GM19467 (cell line): ENCODE data around the gene DUOXA2.
"Not testable (repeated sequence)": the region's sequence is repeated elsewhere in the genome, so short reads cannot be mapped to it uniquely, and the experiment has no call there.

ENCODE experiments used
- ATAC-seq: cut with Tn5 transposase; IDR thresholded peaks from one replicate; pipeline ENCODE4 v1.9.1; 2021; ENCODE audit warnings: mild to moderate bottlenecking, moderate library complexity; ENCODE audit not compliant: unreplicated experiment

DUOXA2 gene

DNA sequence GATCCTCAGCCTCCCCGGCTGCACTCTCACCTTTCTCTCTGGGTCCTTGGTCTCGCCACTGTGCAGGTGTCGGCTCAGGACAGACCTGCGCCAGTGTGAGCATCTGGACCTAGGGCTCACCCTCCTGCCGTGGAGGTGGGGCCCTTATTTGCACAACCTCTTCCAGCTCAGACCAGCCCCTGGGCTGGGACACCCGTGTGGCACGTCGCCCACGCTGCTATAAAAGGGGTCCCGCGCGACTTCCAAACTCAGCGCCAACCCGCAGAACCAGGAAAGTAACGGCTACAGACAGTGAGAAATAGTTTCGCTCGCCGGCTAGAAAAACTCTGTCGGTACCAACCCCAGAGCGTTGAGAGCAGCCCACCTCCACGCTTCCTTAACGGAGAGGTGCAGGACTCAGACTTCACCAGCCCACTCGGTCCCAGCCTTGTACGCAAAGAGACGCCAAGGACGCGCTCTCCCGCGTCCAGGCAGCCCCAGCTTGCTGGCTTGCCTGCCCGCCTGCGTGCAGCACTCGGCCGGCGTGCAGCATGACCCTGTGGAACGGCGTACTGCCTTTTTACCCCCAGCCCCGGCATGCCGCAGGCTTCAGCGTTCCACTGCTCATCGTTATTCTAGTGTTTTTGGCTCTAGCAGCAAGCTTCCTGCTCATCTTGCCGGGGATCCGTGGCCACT, at the start of gene DUOXA2, which contains the start of gene DUOX2:
Gene DUOXA2 (plus strand): TSS at position 251 of the 675 bp plus-strand sequence. CDS start 280 bp downstream, at position 531.
Gene DUOX2 (minus strand): TSS at position 97 of the 675 bp plus-strand sequence. CDS start 761 bp downstream, outside the sequence.
- ATAC-seq: no peak

DNA sequence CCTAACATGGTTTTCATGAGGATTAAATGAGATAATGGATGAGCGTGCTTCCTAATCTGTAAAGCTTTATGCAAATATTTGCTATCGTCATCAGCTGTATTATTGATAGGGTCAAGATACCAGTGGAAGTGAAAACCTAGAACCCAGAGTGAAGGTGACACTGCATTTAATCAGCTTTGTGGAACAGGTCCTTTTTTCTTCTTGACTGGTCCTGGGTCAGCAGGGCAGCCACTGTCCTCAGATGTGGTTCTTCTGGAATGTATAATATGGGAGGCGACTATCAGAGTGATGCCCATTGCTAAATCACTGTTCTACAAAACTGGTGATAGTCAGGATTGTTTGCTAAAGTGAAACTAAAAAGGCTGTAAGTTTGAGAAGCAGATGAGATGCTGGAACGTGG, 49.7 kb upstream of the DUOXA2 start:
- ATAC-seq: no peak

DNA sequence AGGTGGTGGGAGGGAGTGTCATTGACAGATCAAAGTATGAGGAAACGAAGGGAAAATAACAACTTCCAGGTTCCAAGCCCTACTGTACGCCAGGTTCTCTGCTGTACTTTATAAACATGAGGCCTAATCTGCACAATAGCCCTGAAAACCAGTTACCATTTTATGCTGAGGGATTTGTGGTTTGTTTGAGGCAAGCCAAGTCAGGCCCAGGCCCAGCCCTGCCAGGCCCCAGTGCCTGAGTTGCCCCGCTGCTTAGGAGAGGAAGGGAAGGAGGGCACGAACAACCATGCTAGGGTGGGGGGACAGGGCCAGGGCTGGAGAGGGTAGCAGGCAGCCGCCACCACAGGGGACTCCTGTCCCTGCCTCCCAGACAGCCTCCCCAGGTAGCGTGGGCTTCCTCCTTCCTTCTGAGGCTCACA, 44.2 kb upstream of the DUOXA2 start:
- not testable (repeated sequence) for ATAC-seq

DNA sequence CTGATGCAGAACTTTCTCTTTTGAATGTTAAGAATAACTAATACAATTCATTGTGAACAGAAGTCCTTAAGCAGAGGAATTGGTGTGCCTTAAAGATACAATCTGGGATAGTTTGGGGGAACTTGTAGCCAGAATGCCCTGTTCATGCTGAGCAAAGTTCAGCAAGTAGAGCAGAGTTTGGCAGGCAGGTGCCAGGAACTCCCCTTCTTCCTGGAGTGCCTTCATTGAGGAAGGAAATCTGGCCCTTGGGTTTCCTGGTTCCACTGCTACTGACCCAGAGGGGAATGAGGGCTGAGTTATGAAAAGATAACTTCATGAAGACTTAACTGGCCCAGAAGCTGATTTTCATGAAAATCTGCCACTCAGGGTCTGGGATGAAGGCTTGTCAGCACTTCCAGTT, 40.5 kb upstream of the DUOXA2 start:
- not testable (repeated sequence) for ATAC-seq

DNA sequence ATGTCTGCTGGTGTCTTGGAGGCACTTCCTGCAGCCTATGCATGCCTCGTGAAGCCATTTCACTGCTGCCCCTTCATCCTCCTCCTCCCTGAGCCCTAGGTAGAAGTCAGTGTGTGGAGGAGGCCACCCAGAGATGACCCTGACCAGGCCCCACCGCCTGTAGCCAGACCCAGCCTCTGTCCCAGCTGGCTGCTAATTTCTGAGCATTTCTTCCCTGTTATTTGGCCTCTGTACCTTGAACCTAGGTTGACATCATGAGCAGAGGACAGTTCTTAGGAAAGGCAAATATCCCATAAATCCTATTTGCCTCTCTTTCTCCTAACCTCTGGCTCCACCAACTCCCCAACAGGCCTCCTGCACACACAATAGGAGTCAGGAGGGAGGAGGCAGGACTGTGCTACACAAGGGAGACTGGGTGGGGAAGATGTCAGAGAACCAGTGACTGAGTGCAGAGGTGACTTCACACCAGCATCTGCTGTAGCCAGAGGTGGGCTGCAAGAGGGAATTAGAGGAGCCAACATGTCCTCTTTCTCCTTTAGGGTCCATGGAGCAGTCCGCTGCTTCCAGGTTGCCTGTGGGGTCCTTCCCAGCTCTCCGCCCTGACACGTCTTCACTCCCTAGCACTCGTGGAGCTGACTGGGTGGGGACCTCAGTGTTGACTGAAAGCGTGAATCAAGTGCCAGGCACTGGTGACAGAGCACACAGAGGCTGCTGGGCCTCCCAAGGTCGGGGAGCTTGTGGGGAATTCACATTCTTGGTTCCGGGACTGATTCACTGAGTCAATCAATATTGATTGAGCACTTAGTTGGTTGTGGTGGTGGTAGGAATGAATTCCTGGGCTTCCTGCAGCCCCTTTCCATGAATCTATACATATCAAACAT, 38.4 kb upstream of the DUOXA2 start:
- ATAC-seq: not testable (repeated sequence)

DNA sequence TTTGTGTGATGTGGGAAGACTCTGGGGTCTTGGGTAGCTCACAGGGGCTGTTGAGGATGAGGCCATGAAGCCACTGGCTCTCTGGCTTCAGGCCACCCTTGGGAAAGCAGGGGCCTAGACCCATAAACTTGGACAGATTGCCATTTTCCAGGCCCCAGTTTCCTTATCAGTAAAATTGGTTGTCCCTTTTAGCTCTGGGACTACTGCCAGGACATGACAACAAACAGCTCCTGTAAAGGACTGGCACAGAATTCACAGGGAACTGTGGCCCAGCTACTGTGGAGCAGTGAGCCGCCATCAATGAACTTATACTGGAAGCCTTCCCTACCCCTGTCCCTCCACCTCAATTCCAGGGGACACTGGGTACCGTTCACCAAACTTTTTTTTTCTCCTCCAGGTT, 36.7 kb upstream of the DUOXA2 start:
- ATAC-seq: not testable (repeated sequence)

DNA sequence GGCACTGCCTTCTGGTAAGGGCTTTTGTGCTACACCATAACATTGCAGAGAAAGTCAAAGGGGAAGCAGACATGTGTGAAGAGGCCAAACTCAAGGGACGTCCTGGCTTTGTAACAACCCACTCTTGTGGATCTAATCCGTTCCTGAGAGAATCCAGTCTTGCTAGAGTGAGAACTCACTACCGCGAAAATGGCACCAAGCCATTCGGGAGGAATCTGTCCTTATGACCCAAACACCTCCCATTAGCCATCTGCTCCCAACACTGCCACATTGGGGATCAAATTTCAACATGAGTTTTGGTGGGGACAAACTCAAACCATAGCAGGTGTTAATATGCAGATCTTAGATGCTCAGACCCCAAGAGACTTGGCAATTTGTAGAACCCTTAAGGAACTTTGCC, 34.9 kb upstream of the DUOXA2 start:
- ATAC-seq: not testable (repeated sequence)

DNA sequence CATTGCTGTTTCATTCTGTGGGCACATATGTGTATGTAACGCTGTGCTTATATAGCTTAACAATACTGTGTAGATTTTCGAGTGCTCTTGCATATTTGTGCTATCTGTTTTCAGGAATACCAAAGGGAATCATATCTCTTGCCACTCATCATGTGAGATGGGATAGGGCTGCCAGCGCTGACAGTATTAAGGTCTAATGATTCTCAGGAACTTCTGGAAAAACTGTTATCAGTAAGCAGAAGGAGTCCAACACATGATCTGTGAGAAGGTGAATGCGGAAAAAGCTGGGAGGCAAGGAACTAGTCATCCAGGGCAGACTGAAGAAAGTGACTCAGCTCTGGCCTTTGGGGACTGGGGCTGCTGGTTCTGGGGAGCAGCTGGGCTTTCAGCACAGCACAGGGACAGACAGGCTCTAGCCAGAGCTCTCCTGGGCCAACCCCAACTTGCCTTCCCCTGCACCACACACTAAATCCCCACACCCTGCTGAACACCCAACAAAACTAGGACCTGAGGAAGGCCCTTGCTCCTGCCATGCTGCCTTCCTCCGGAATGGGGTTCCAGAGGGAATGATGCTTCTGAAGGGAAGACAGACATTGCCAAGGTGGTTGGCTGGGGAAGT, 34.4 kb upstream of the DUOXA2 start:
- ATAC-seq: not testable (repeated sequence)

DNA sequence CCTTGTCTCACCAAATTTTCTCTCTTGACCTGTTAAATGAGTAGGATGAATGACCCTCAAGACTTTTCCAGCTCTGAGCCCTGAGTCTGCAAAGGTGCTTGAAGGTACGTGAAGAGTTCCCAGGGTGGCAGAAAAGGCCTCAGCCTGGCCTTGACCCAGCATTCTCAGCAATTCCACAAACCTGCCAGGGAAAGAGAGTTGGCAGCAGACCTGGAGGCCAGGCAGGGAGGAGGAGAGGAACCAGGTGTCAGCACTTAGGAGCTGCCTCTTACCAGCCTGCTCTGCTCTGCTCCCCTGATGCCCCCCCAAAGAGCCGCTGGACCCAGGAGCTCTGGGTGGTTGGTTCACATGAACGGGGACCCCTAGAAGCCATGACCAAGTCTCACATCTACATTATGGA, 33.5 kb upstream of the DUOXA2 start:
- not testable (repeated sequence) for ATAC-seq

DNA sequence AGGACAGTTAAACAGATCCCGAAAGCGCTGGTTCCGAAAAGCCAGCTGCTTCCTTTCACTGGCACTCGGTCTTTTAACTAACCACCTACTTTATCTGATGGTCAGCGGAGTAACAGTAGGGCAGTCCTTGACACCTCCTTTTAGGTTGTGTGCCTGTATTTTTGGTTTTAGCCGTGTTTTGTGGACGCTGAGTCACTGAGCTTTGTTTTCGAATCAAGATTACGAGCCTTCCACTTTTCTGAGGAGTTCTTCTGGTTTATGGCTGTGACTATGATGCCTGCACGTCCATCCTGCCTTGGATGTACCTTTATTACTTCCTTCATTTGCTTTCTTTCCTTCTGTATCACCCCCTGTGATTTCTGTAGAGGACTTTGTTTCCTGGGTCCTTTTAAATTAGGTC, 31.7 kb upstream of the DUOXA2 start:
- not testable (repeated sequence) for ATAC-seq

DNA sequence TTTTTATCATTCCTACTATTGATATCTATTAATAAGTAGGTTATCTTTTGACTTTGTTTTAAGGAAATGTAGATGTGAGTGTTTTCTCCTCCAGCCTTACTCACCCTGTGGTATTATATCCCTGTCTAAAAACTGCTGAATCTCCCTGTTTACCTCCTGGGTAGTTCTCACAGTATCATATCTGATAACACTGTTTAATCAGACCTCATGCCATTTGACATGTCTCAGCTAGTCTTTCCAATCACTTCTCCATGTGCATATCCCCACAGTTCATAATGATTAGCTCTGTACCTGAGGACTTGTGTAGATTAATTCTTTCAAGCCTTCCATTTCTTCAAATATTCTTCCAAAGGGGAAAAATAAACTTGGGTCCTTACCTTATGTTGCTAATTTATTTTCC, 30.9 kb upstream of the DUOXA2 start:
- ATAC-seq: no peak

DNA sequence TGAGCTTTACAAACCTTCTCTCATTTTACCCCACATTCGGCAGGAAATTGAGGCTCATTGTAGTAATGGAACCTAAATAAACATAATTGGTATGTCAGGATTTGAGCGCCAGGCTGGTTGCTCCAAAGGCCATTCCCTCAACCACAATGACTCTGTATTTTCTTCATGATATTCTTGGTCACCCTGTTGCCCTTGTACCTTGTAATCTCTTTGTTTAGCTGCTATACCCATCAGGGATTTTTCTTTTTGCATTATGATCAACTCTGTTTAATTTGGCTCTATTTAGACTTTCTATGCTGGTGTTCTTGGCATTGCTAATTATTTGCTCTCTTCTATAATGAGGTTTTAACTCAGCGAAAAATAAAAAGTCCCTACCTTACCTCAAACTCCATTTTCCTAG, 30.0 kb upstream of the DUOXA2 start:
- no peak for ATAC-seq

DNA sequence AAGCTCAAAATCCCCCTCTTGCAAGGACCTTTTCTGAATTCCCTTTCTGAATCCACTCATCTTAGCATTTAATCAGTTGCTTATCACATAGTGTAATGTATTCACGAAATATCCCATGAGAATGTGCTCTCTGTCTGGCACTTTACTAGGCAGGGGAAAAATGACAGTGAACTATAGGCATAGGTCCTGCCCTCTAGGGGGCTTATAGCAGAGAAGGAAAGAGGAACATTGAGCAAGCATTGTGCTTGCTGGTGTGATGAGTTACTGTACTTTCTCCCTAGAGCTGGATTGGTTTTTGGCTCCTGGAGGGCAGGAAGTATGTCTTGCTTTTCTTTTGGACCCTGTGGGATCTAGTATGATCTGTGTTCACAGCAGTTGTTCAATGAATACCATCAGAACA, 26.6 kb upstream of the DUOXA2 start:
- ATAC-seq: no peak

DNA sequence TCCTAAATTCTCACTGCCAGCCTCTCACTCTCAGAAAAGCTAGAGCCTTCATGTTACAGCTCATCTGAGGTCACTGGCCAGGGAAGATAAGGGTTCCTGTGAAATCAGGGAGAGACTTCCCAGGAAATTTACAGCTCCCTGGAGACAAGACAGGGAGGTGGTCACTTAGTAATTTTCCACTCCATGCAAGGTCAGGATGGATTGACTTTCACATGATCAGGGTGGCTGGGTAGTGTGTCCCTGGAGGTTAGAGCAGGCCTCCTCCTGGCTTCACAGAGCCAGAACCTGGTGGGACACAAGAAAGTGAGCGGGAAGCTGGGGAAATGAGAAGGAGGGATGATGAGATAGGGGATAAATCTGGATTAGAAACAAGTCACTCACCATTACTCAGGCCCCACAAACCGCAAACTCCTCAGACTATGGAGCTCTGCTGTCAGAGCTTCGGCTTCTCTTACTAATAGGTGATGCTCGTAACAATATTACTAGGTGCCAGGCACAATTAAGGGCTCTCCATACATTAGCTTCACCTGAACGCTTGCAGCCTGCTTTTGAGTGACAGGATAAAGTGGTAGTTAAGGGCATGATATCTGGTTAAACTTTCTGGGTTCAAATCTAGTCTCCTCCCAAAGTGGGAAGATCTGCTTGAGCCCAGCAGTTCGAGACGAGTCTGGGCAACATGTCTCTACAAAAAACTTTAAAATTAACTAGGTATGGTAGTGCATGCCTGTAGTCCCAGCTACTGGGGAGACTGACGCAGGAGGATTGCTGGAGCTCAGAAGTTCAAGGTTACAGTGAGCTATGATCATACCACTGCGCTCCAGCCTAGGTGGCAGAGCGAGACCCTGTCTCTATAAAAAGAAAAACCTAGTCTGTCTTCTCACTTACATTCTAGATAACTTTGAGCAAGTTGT, 25.1 kb upstream of the DUOXA2 start:
- ATAC-seq: no peak

DNA sequence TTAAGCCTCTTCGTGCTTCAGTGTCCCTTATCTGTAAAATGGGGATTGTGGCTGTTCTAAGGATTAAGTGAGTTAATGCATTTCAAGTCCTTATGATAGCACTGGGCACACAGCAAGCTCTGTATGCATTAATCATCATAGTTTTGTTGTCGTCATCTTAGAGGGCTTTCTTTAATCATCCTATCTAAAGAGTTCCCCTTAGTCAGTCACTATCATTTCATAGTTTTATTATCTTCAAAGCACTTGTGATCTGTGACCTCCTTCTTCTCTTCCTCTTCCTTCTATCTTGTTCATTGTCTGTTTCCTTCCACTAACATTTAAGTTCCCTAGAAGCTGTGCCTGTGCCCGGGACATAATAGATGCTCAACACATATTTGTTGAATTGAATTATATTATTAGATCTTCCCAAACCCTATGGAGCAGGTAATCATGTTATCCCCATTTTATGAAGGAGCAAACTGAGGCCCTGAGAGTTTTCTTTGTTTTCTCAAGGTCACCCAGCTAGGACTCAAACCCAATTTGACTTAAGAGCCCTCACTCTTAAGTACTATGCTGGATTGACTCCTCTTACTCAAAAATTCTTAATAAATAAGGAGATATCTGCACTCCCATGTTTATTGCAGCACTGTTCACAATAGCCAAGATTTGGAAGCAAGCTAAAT, 24.3 kb upstream of the DUOXA2 start:
- ATAC-seq: no peak

DNA sequence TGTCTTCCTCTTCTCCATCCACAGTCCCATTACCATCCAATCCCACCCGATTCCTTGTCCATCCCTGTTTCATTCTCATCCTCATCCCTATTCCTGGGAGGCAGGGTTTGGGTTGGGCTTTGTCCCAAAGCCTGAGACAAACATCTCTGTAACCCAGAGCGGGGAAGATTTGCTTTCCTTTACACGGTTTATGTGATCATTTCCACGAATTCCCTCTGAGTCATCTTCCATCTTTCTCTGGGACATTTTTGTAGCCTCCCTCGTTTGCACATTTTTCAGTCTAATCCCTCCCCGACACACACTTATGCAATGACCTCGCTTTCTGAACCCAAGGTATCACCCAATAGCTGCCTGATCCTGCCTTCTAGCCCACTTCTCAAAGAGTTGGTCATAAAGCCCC, 23.0 kb upstream of the DUOXA2 start:
- ATAC-seq: no peak

DNA sequence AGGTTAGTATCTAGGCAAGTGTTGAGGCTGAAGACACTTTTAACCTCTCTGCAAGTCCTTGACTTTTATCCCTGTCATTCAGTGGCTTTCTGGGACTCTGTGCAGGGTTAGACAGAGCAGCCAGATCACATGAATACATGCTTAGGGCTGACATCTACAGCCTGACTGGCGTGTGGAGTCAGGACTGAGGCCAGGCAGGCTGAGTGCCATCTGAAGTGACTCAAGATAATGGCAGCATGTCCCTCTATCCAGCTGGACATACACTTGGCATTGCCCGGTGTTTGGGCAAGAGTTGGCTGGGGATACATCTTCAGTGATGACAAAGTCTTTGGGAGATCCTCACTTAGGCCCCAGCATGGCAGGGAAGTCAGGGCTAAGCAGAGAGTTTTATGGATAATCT, 22.6 kb upstream of the DUOXA2 start:
- no peak for ATAC-seq

DNA sequence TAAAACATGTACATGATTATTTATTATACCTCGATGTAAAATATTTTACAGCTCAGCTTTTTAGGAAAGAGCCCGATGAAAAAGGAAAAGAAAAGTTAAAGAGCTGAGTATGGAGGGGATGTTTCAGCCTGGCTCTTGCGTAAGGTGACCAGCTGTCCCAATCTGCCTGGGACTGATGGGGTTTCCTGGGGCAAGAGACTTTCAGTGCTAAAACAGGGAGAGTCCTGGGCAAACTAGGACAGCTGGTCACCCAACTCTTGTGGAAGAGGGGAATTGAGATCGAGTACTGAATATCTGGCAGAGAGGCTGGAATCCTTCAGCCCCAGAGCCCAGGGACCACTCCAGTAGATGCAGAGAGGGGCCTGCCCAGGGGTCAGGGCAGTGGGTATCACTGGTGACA, 21.1 kb upstream of the DUOXA2 start:
- ATAC-seq: no peak

DNA sequence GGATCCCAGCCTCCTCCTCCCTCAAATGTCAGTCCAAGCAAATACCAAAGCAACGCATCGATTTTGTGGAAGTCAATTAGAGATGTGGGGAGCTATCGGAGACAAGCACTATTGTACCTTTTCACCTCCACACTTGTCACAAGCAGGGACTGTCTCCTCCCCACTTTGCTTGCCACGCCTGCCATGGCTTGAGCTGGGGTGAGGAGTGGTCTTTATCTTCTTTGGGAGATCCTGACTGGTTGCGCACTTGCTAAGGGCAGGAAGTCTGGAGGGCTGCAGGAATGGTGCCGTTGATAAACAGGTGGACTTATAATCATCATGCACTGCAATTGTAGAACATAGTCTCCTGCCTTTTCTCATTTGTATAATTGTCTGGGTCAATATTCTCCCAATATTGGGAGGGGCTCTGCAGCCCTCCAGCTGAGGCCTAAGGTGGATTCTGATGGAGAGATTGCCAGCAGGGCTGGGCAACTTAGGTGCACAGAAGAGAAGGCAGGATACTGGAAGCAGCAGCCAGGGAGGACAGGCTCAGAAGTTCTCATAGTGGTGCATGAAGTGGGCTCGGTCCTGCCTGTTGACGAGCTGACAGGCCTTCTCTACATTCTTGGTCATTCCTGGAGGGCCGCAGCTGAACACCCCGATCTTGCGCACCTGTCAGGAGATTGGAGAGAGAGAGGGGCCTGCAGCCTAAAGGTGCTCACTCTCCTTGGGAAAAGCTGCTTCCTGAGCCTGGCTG, 20.3 kb upstream of the DUOXA2 start:
- ATAC-seq: no peak
